GM21528 (cell line): ENCODE results near the gene TUT4.

ENCODE experiments used
- ATAC-seq: cut with Tn5 transposase; IDR thresholded peaks from one replicate; pipeline ENCODE4 v1.9.1; 2021; ENCODE audit warnings: mild to moderate bottlenecking, moderate library complexity; ENCODE audit not compliant: unreplicated experiment, low FRiP score

The TUT4 gene

DNA sequence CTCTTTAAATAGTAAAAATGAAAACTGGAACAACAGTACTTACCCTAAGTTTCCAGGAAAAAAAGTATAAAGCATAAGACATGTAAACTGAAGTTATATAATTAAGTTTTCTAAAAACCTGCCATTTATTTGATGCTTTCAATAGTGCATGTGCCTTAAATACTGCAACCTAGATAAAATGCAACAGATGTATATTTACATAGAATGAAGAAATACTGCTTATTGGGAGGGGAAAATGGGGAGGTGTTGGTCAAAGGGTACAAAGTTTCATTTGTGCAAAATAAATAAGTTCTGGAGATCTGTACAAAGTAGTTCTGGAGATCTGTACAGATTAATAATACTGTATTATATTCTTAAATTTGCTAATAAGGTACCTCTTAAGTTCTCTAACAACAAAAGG lies 79.9 kb downstream of the TUT4 start:
- ATAC-seq, result no peak

DNA sequence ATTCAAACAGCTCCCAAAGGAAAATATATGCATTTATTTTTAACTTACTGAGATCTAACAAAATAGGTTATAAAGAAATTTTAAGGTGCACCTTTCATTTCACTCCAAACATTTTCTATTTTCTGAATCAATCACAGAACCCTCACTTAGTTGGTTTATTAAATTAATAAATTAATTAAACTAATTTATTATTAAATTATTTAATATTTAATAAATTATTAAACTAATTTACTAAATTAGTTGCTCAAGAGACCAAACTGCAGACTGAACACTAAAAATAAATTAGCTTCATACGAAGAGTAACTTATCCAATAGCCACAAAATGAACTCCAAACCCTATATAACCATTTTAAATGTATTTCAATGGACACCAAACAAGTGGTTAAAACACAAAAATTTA lies 80.5 kb downstream of the TUT4 start:
- no peak for ATAC-seq

DNA sequence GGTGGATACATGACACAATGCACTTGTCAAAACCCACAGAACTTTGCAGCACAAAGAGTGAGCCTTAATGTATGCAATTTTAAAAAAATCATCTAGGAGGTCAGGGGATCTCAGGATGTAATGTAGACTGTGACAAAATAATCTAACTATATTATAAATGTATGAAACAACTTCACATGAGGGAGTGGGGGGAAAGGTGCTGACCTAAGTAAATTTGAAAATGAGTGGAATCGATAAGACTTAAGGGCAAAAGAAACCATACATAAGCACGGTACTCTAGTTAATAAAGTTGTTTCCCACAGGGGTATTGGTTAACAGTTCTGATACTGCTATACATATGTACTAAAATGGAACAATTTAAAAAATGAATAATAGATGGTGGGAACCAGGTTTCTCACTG lies 83.8 kb downstream of the TUT4 start:
- ATAC-seq, result no peak

DNA sequence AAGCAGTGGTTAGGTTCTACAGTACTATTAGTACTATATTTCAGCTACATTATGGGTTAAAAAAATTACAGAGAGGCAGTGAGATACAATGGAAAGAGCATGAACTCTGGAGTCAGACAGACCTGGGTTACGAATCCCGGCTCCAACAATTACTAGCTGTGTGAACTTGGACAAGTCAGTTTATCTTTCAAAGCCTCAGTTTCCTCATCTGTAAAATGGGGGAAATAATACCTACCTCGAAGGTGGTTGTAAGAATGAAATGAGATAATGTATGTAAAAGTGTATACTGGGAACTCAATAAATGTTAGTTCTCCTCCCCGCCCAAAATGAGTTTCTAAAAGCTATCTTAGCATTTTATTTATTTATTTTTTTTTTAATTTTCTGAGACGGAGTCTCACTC lies 89.0 kb downstream of the TUT4 start:
- ATAC-seq, result no peak

DNA sequence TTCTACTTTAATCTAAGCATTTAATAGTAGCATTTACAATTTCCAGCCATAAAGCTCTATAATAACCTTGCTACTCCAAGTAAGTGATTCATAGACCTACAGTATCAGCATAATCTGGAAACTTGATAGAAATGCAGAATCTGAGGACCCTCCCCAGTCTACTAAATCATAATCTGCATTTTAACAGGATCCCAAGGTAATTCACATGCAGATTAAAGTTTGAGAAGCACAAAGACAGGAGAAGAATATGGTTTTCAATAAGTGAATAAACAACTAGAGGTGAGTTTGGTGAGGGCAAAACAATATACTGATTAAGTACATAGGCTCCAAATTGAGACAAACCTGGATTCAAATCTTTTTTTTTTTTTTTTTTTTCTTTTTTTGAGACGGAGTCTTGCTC lies 91.1 kb downstream of the TUT4 start:
- no peak for ATAC-seq

DNA sequence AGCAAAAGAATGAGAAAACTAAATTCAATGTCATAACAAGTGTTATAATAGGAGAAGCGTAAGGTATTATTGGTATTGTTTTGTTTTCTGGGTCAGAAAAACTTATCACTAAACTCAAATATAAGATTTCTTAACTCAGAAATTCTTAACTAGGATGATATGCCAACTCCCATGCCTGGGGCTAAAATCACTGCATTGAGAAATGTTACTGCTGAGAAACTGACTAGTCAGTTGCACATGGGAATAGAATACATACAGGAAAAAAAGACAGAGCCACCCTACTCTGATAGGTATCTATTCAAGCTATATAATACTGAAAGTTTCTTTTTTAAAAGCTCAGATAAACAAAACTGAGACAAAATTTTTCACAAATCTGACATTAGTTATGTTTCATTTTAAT lies 92.2 kb downstream of the TUT4 start:
- ATAC-seq, result no peak

DNA sequence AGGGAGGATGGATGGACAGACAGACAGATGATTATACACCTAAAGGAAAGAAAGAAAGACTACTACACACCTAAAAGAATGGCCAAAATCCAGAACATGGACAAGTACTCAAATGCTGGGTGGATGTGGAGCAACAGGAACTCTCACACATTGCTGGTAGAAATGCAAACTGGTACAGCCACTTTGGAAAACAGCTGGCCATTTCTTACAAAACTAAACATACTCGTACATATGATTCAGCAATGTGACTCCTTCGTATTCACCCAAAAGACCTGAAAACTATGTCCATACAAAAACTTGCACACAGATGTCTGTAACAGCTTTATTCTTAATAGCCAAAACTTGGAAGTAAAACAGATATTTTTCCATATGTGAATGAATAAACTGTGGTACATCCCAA lies 97.2 kb downstream of the TUT4 start:
- no peak for ATAC-seq

DNA sequence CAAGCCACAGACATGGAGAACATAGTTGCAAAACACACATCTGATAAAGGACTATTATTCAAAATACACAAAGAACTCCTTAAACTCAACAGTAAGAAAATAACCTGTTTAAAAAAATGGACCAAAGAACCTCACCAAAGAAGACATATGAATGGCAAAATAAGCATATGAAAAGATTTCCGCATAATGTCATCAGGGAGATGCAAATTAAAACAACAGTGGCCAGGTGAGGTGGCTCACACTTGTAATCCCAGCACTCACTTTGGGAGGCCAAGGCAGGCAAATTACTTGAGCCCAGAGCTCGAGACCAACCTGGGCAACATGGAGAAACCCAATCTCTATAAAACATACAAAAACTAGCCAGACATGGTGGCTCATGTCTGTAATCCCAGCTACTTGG lies 98.1 kb downstream of the TUT4 start:
- no peak for ATAC-seq

DNA sequence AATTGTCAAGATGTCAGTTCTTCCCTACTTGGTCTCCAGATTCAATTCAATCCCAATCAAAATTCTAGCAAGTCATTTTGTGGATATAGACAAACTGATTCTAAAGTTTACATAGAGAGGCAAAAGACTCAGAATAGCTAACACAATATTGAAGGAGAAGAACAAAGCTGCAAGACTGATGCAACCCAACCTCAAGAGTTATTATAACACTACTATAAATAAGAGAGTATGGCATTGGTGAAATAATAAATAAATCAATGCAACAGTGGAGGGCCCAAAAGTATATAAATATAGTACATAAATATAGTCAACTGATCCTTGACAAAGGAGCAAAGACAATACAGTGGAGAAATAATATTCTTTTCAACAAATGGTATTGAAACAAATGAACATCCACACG lies 98.8 kb downstream of the TUT4 start:
- ATAC-seq, result no peak

DNA sequence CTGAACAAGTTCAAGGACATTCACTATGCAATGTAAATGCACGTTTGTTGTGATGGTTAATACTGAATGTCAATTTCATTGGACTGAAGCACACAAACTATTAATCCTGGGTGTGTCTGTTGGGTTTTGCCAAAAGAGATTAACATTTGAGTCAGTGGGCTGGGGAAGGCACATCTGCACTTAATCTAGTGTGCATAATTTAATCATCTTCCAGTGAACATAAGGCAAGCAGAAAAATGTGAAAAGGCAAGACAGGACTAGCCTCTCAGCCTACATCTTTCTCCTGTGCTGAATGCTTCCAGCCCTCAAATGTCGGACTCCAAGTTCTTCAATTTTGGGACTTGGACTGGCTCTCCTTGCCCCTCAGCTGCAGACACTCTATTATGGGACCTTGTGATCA lies 108.4 kb downstream of the TUT4 start:
- no peak for ATAC-seq

DNA sequence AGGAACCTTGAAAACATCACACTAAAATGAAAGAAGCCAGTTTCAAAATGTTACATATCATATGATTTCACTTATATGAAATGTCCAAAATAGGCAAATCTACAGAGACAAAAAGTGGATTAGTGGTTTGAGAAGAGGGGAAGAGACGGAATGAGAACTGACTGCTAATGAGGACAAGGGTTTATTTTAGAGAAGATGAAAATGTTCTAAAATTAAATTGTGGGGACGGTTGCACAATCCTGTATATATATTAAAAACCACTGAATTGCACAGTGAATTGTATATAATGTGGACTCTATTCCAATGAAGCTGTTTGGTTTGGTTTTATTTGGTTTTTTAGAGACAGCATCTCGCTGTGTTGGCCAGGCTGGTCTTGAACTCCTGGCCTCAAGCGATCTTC lies 112.9 kb downstream of the TUT4 start:
- ATAC-seq, result no peak

DNA sequence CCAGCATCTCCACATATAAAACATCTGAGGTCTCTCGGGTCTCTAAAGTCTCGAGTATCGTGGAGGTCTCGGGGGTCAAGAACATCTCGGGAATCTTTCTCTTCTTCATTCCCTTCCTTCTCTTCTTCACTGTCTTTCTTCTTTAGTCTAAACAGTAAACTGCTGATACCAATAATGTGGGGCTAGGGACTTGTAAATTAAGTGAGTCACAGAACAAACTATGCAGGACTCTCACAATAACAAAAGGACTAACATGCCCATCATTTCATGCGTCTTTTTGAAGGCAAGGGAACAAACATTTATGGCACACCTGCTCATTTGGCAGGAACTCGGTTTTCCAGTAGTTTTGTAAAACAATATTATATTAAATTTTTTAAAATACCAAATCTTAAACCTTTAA lies 116.1 kb downstream of the TUT4 start:
- ATAC-seq, result no peak

DNA sequence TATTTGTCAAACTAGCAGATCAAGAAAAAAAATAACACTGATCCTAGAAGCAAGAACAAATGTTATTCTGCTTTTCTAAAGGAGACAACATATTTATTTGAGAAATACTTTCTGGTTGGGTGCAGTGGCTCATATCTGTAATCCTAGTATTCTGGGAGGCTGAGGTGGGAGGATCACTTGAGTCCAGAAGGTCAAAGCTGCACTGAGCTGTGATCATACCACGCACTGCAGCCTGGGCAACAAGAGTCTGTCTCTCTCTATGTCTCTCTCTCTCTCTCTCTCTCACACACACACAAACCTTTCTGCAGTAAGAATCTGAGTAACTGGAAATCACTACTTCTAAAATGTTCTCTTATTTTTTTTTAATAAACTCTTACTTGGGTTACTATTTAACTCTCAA lies 117.2 kb downstream of the TUT4 start:
- ATAC-seq, result no peak

DNA sequence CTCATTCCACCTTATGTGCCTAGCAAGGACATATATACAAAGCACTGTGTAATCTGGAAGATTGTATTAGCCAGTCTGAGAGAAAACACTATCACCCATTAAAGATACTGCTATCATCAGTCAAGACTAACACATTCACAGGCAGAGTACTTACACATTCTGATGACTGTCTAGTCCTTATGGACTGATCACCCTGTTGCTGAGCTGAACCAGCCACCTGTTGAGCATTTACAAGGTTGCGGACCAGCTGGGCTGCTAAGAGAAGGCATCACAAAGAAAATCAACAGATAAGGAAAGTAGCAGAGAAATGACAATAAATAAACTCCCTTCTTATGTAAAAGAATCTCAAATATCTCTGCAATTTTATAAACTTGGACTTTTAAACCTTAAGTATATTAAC lies 117.7 kb downstream of the TUT4 start:
- no peak for ATAC-seq

DNA sequence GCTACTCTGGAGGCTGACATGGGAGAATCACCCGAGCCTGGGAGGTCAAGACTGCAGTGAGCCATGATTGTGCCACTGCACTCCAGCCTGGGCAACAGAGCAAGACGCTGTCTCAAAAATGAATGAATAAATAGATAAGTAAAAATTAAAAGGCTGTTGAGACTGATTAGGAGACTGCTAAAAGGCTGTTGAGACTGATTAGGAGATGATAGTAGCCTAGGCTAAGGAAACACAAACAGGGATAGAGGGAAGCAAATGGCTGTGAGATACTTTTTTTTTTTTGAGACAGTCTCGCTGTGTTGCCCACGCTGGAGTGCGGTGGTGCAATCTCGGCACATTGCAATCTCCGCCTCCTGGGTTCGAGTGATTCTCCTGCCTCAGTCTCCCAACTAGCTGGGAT lies 120.1 kb downstream of the TUT4 start:
- ATAC-seq, result no peak

DNA sequence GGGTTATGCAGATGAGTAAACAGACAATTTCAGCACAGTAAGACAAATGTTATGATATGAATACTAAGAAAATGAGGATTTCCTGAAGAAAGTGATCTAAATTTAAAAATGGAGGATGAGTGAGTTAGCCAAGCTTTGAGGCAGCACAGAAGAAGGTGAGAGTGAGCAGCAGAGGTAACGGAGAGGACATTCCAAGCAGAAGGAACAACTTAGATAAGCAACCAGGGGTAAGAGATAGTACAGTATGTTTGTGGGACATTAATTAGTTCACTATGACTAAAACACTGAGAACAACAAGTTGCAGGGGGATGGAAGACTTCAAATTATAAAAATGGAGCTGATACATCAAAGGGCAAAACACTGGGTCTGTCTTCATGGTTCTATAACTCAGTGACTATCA lies 125.7 kb downstream of the TUT4 start:
- ATAC-seq, result no peak

DNA sequence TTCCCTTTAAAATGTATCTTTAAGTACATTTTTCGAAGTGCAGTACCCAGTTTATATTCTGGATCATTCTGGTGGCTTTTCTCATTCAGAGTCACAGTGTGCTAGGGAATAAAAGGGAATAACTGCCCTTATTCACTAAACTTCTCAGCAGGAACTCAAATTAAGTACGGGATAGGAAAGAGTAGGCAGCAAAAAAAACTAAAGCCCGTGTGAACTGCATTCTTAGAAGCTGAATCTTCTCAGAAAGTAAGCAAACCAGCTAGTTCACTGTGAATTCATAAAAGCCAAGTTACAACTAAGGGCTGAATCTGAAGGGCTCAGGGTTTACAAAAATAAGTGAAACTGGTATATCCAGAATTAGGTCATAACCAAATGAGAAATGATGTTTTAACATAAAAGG lies 126.5 kb downstream of the TUT4 start:
- no peak for ATAC-seq

DNA sequence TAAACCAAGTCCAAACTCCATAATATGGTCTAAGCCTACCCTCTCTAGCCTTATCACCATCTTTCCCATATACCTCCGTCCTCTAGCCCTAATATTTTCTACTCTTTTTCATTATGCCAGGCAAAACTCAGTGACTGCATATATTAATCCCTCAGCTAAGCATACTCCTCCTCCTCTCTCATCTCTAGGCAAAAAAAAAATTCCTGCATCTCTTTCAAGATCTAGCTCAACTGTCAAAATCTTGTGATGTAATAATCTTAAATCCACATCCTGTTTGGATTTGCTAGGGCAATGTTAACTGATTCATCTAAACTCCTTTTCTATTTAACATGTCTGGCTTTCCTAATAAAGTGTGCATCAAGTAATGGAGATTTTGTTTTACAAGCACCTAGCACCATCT lies 128.1 kb downstream of the TUT4 start:
- no peak for ATAC-seq

DNA sequence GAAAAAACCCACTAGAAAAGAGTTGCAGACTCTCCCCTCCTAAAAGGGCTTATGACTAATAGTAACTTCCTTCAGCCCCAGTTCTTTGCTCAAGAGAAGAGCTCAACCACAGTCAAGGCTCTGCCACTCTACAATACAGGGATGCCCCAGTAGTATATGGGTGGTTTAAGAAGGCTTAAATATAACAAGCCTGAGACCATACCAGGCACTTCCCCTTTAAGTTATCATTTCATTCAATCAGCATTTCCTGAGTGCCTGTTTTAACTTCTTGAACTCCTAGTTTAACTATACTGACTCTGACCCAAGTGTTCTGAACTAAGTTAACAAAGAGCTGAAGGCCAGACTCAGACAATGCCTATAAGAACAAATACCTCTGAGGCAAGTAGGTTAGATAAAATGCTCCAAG lies 128.7 kb downstream of the TUT4 start:
- ATAC-seq, result no peak

DNA sequence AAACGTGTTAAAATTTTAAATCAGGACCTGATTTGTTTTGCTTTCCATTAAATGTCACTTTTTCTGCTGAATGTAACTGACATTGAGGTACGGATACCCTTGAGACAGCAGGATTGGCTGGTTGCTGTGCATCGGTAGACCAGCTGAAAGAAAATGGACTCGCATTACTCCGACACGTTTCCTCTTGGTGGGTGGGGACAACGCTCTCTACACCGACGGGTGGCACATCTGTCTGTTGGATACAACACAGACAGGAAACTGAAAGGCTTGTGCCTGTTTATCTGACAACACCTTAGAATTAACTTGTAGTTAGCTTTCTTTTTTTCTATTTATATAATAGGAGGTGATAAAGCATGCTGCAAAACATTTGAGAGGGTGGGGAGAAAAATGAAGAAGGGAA lies 129.1 kb downstream of the TUT4 start:
- no peak for ATAC-seq

DNA sequence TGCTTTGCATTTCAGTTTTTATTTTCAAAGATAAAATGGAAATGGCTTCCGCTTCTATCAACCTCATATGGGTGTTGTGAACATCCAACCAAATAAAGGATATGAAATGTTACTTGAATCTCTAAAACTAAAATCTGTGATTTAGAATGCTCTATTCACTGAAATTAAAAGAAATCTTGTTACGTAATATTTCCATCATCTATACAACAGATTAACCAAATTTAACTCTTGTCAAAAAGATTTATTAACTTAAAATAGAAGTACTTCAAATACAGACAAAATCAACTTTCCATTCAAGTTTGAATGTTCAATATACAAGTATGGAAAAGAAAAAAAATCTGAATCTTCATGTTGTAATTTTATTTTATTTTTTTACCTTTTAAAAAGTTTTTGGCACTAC lies 129.8 kb downstream of the TUT4 start:
- no peak for ATAC-seq

DNA sequence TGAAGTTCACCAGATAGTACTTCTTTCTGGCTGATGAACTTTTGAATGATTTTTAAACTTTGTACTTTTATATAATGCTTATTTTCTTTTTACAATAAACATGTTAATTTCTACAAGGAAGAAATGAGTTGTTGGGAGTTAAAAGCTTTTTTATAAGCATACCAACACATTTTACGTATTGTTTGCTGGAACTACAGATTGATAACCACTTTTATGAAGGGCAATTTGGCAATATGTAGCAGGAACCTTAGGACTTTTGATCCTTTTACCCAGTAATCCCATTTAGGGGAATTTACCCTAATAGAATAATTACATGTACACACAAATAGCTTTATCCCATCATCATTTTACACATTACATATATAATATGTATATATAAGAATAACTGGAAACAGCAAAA lies 132.2 kb downstream of the TUT4 start:
- ATAC-seq, result no peak

DNA sequence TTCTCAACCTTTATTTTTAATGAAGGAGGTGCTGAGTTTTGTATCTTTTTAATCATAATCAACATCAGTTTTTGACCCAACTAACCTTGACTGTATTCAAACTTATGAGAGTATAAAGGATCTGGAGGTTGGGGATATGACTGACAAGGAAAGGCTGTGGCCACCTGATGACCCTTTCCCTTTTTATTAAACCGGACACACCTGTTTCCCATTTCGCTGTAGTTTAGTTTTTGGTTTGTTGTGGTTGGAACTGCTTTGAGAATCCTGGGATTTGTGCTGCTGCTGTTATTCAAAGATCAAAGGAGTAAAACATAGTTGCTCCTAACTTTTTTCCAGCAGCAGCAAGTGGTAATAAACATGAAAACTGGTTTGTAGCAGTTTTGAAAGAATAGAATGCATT lies 136.1 kb downstream of the TUT4 start:
- no peak for ATAC-seq

DNA sequence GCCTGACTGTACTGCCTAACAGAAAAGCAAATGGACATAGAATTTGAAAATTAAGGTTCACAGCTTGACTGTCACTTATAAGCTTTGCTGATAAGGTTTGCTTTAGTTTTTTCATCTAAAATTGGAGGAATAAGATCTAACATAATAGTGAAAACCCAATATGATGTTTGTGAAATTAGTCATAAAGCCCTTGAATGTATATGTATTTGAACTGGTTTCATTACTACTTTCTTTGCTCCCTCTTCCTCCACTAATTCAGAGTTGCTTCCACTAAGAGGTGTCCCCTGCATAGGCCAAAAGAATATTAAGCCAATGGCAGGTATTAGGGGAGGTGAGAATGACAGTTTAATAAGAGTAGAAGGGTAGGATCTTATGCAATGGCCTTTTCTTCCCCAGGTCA lies 137.9 kb downstream of the TUT4 start:
- no peak for ATAC-seq
